VCaP (cell line): ENCODE measurements around the gene PIK3AP1.
"Not testable (repeated sequence)": the region's sequence is repeated elsewhere in the genome, so short reads cannot be mapped to it uniquely, and the experiment has no call there.

ENCODE experiments used
- H3K27ac ChIP-seq: fragments of 450-650 bp; 2 replicates; pipeline ENCODE4 v1.5.1; 2017
- CTCF ChIP-seq: fragments of 450-650 bp; conservative IDR thresholded peaks from 2 replicates; pipeline ENCODE4 v1.5.1; 2017; ENCODE audit warnings: mild to moderate bottlenecking, moderate library complexity

The PIK3AP1 gene

DNA sequence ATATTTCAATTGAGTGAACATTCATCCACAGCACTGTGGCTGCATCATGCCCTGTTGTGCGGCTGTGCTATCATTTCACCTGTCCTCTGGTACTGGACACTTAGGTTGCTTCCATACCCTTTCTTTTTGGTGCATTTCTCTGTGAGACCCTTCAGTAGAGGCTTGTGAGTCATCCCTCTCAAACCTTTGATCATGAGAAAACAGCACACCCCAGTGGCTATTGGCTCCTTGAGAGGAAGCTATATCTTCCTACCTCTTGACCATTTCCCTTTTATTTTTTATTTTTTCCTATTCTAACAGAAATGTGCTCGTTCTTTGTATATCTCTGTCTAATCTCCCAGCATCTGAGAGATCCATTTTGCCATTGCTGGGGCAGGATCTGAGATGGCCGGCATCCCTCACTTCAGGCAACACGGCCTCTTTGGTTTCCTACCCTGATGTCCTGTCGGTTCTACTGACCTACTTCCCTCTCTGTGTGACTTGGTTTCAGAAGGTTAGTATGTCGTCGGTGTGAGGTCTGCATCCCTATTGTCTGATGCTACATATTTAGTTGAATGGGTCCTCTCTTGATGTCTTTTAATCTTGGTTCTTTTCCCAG, 23.8 kb upstream of the PIK3AP1 start:
- no peak overlapping the region for H3K27ac ChIP-seq
- peak; percentile 60 for TF ChIP-seq CTCF

DNA sequence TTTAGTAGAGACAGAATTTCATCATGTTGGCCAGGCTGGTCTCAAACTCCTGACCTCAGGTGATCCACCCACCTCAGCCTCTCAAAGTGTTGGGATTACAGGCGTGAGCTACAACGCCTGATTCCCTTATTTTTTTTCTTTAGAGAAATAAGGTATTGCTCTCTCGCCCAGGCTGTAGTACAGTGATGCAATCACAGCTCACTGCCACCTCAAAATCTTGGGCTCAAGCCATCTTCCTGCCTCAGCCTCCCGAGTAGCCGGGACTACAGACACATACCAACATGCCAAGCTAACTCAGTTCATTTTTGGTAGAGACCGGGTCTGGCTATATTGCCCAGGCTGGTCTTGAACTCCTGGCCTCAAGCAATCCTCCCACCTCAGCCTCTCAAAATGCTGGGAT, 21.2 kb upstream of the PIK3AP1 start:
- not testable (repeated sequence) for H3K27ac ChIP-seq

DNA sequence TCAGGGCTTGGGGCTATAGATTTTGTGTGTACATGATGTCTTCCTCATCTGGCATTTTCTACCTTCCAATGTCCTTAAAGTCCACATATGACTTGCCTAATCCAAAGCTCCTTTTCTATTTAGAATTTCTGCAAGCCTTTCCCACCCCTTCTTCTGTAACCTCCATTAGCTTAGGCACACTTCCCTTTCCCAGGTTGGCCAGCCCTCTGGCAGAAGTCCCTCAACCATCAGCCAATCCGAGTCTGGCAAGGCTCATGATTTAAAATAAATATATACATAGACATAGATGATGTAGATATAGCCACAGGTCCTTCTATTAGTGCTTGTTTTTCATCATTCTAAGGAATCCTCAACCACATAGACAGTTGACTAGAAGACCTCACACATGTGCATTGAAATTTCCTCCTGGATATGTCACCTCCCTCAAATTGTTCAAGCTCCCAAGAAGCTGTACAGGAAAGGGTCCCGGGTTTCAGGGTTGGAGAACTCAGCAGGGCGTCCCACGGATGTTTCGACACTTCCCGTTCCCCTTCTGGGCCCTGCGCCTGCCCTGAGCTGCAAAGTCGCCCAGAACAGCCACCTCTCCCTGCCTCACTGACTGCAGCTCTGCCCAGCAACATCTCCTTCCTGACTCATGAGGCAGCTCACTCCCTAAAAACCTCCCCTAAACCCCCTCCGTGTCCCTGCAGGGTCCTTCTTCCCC, 20.4 kb upstream of the PIK3AP1 start:
- H3K27ac ChIP-seq: no peak overlapping the region
- TF ChIP-seq CTCF: no peak

GRCh38 chr10:96740141-96740540, 19.8 kb upstream of the PIK3AP1 start:
- no peak overlapping the region for H3K27ac ChIP-seq
- TF ChIP-seq CTCF: no peak

DNA sequence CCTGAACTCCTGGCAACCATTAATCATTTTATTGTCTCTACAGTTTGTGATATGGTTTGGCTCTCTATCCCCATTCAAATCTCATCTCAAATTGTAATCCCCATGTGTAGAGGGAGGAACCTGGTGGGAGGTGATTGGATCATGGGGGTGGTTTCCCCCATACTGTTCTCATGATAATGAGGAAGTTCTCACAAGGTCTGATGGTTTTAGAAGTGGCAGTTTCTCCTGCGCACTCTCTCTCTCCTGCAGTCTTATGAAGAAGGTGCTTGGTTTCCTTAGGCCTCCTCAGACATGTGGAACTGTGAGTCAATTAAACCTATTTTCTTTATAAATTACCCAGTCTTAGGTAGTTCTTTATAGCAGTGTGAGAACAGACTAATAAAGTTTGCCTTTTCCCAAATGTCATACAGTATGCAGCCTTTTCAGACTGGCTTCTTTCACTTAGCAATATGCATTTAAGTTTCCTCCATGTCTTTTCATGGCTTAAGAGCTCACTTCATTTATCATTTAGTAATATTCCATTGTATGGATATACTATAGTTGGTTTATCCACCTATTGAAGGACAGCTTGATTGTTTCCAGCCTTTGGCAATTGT, 17.1 kb upstream of the PIK3AP1 start:
- H3K27ac ChIP-seq: not testable (repeated sequence)

GRCh38 chr10:96724621-96725020, 4.3 kb upstream of the PIK3AP1 start:
- no peak overlapping the region for H3K27ac ChIP-seq
- no peak for TF ChIP-seq CTCF

DNA sequence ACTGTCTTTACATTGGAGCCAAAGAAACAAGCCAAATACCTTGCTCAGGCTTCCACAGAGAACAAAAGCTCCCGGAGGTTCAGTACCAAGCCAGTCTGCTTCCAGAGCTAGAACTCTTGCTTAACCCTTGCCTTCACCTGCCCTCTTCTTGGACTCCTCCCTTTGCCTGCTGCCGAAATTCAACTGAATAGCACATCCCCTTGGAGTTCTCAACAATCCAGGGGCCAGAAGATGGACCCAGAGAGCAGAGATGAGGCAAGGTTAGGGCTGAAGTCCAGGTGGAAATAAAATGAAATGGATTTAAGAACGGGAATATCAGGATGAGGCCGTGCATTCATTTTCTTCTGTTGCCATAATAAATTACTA, 876 bp upstream of the PIK3AP1 start:
- peak; percentile 49 for TF ChIP-seq CTCF

DNA sequence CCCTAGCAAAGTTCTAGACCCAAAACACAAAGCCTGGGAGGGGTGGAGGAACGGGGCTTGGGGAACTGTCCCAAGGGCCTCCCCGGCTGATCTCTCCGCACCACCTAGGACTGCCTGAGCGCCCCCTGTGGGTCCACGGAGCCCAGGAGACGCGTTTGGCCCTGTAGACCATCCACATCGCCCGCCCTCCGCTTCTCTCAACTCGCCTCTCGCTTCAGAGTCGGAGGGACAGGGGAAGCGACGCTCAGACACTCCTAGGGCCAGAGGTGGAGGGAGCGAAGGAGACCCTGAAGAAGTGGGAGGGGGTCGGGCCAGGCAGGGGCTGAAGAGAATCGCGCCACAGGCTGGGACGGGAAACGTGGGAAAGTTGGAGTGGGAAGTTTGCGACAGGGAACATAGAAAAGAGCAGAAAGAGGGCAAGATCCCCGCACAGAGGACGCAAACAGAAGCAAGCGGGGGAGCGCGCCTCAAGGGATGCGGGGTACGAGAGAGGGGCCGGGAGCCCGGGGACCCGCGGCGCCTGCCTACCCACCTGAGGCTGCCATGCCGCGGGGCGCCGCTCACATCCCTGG, 378 bp downstream of the PIK3AP1 start:
- peak overlapping the region; percentile 96 for H3K27ac ChIP-seq

More for the DNA sequence above, 876 bp upstream of the PIK3AP1 start:
- peak overlapping the region; percentile 96 for H3K27ac ChIP-seq

More for the DNA sequence above, 378 bp downstream of the PIK3AP1 start:
- TF ChIP-seq CTCF: peak; percentile 70
